Stimulated activated CD4-positive, alpha-beta T cell treated with anti-CD3 and anti-CD28 coated beads, Interleukin-1b, Interleukin-23, amount 100 ng/mL, for 24 hours (primary cell): Measurements from ENCODE around the gene OSBPL5.

Source experiments
- DNase-seq, 4 experiments: peaks; one replicate each; pipeline ENCODE4 v3.0.0-alpha.2; 2020; ENCODE audit warnings: low read depth in 4 of 4, low spot score in 1 of 4

The OSBPL5 gene

GRCh38 chr11:3135481-3136440, 29.3 kb downstream of the OSBPL5 start:
- no peak for DNase-seq

GRCh38 chr11:3134651-3135480, 30.2 kb downstream of the OSBPL5 start:
- no peak for DNase-seq

GRCh38 chr11:3134218-3134621, 30.9 kb downstream of the OSBPL5 start:
- no peak for DNase-seq

GRCh38 chr11:3133261-3134217, 31.6 kb downstream of the OSBPL5 start:
- no peak for DNase-seq

GRCh38 chr11:3132831-3133260, 32.3 kb downstream of the OSBPL5 start:
- no peak for DNase-seq

GRCh38 chr11:3132271-3132781, 32.8 kb downstream of the OSBPL5 start:
- no peak for DNase-seq

- no peak for DNase-seq
Measured at GRCh38 chr11:3131330-3131941, 33.7 kb downstream of the OSBPL5 start.

GRCh38 chr11:3130269-3131071, 34.6 kb downstream of the OSBPL5 start:
- DNase-seq: no peak

GRCh38 chr11:3129591-3130268, 35.4 kb downstream of the OSBPL5 start:
- DNase-seq: no peak

- no peak for DNase-seq
Measured at GRCh38 chr11:3129181-3129590, 35.9 kb downstream of the OSBPL5 start.

GRCh38 chr11:3128356-3129180, 36.5 kb downstream of the OSBPL5 start:
- DNase-seq: no peak

- DNase-seq: no peak
Measured at GRCh38 chr11:3127706-3128355, 37.3 kb downstream of the OSBPL5 start.

- DNase-seq: no peak
Measured at GRCh38 chr11:3126901-3127691, 38.0 kb downstream of the OSBPL5 start.

GRCh38 chr11:3126207-3126865, 38.8 kb downstream of the OSBPL5 start:
- no peak for DNase-seq

GRCh38 chr11:3124821-3125220, 40.3 kb downstream of the OSBPL5 start:
- no peak for DNase-seq
